Measurements from ENCODE around the gene KCNK6. TPM values are rescaled to one million over a fixed set of nuclear protein-coding genes. Genes with fewer than 3 reads are reported as not detected.
A peak's percentile ranks its signal among the peaks of the same experiment; 100 is the strongest.

KCNK6 gene
- total RNA-seq (10 to 100 TPM in 2 of 5 donors, 1 to 10 TPM in 2, under 1 TPM in 1; under 0.01 to 32.2 (median 5.4) TPM), polyA plus RNA-seq (1 to 10 TPM; 3.2 to 10.0 (median 9.5) TPM)
- long read RNA-seq, donor 1 = 0 reads
- long read RNA-seq, donor 2, full-length matches to known transcripts = 2 of 2 reads
- long read RNA-seq, donor 2, partial matches to known transcripts = 0 of 2 reads
- long read RNA-seq, donor 2, other reads (novel, unspliced or antisense) = 0 of 2 reads
- long read RNA-seq, donor 3 = 0 reads
- long read RNA-seq, donor 4 = 0 reads
- long read RNA-seq, donor 5, full-length matches to known transcripts = 1 of 1 reads
- long read RNA-seq, donor 5, partial matches to known transcripts = 0 of 1 reads
- long read RNA-seq, donor 5, other reads (novel, unspliced or antisense) = 0 of 1 reads
- long read RNA-seq, donor 6, full-length matches to known transcripts = 4 of 4 reads
- long read RNA-seq, donor 6, partial matches to known transcripts = 0 of 4 reads
- long read RNA-seq, donor 6, other reads (novel, unspliced or antisense) = 0 of 4 reads
- long read RNA-seq, donor 7, full-length matches to known transcripts = 3 of 3 reads
- long read RNA-seq, donor 7, partial matches to known transcripts = 0 of 3 reads
- long read RNA-seq, donor 7, other reads (novel, unspliced or antisense) = 0 of 3 reads
- long read RNA-seq, donor 8, full-length matches to known transcripts = 2 of 2 reads
- long read RNA-seq, donor 8, partial matches to known transcripts = 0 of 2 reads
- long read RNA-seq, donor 8, other reads (novel, unspliced or antisense) = 0 of 2 reads
- long read RNA-seq, donor 9, full-length matches to known transcripts = 3 of 3 reads
- long read RNA-seq, donor 9, partial matches to known transcripts = 0 of 3 reads
- long read RNA-seq, donor 9, other reads (novel, unspliced or antisense) = 0 of 3 reads
- long read RNA-seq, donor 10, full-length matches to known transcripts = 1 of 1 reads
- long read RNA-seq, donor 10, partial matches to known transcripts = 0 of 1 reads
- long read RNA-seq, donor 10, other reads (novel, unspliced or antisense) = 0 of 1 reads

DNA sequence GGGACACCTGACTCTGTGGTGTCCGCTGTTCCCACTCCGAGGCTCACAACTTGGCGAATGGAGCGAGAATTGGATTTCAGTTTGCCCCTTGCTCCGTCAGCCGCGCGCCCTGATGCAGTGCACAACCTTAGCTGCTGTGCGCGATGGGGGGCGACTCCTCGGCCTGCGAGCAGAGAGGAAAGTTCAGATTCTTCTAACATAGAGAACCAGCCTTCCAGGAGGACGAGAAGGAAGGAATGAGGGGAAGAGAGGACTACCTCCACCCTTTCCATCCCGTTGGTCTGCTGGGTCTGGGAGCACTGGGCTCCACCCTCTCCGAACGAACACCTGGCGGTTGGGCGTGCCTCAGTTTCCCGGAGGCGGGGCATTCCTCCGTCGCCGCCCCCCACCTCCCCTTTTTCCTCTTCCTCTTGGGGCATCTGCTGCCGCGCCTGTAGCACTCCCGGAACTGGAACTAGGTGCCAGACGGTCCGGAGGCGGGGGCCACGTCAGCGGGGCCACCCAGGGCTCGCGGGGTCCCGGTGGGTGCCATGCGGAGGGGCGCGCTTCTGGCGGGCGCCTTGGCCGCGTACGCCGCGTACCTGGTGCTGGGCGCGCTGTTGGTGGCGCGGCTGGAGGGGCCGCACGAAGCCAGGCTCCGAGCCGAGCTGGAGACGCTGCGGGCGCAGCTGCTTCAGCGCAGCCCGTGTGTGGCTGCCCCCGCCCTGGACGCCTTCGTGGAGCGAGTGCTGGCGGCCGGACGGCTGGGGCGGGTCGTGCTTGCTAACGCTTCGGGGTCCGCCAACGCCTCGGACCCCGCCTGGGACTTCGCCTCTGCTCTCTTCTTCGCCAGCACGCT is at the start of gene KCNK6:
KCNK6 (plus strand) TSS at position 425 of the 838 bp plus-strand sequence; CDS start at position 531, 106 bp downstream.
- peak in 1 of 4 donors; percentile 30 for TF ChIP-seq POLR2A (IDR thresholded peaks at IDR 0.05)
- TF ChIP-seq POLR2AphosphoS5 (IDR thresholded peaks at IDR 0.05) = peak in 2 of 3 donors; percentile 70 to 79
- TF ChIP-seq, protein P1, sequence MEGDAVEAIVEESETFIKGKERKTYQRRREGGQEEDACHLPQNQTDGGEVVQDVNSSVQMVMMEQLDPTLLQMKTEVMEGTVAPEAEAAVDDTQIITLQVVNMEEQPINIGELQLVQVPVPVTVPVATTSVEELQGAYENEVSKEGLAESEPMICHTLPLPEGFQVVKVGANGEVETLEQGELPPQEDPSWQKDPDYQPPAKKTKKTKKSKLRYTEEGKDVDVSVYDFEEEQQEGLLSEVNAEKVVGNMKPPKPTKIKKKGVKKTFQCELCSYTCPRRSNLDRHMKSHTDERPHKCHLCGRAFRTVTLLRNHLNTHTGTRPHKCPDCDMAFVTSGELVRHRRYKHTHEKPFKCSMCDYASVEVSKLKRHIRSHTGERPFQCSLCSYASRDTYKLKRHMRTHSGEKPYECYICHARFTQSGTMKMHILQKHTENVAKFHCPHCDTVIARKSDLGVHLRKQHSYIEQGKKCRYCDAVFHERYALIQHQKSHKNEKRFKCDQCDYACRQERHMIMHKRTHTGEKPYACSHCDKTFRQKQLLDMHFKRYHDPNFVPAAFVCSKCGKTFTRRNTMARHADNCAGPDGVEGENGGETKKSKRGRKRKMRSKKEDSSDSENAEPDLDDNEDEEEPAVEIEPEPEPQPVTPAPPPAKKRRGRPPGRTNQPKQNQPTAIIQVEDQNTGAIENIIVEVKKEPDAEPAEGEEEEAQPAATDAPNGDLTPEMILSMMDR (IDR thresholded peaks at IDR 0.05) = no peak
- no peaks in the 10 kb centered on the region for H3K27me3 ChIP-seq
- no peaks in the 10 kb centered on the region for H3K9me3 ChIP-seq
- peak within 1 kb of the TSS; percentile 77 to 89 (median 86) for H3K27ac ChIP-seq
- peaks cover 0 to 9% (median 7%) of the 10 kb centered on the region in 4 donors for H3K36me3 ChIP-seq
- peaks cover 27 to 74% (median 59%) of the 10 kb centered on the region in 4 donors for H3K4me1 ChIP-seq
- peak; percentile 70 to 82 for DNase-seq
- intact Hi-C loops (cut with DNase I; ENCODE audit: low total_unique reads) = no loop called here
- WGBS, 5 donors = 1 to 3% (median 3%) methylated on average over 48 to 76 of the region's 76 CpGs
- peak within 1 kb of the TSS; percentile 57 to 79 (median 65) for H3K4me3 ChIP-seq

DNA sequence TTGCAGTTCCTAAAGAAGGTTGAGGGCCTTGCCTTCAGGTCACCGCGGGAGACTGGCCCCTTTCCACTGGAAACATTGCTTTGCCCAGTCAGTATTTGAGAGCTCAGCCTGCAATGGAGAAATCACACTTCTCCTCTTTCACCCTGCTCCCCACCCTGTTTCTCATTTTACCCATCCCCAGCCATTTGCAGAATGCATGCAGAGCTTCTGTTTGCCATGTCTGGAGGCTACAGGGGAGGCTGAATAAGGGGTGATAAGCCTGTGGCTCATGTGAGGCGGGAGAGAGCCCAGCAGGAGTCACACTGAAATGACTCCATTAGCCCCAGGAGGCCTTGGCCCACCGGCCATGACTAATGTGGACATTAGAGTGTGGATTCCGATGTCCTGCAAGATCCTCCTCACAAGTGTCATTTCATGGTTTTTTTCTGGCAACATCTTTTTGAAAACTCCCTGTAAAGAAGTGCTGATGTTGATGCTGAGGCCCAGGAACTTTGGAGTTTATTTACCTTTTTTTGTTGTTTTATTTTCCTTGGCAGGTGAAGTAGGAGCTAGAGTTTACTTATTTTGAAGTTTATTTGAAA is 49.0 kb upstream of the KCNK6 start:
- intact Hi-C loops (cut with DNase I; ENCODE audit: low total_unique reads) = no loop called here
- H3K27me3 ChIP-seq = no peaks in the 10 kb centered on the region
- H3K27ac ChIP-seq = peak overlapping the region; percentile 5 to 32 (median 14)
- no peak overlapping the region for H3K4me3 ChIP-seq
- WGBS, 5 donors = 34 to 53% (median 48%) methylated on average over 5 of the region's 5 CpGs
- no peaks in the 10 kb centered on the region for H3K9me3 ChIP-seq
- peaks cover 50 to 84% (median 64%) of the 10 kb centered on the region in 4 donors for H3K4me1 ChIP-seq
- H3K36me3 ChIP-seq = no peaks in the 10 kb centered on the region
- TF ChIP-seq POLR2A (IDR thresholded peaks at IDR 0.05) = no peak
- TF ChIP-seq EP300 (IDR thresholded peaks at IDR 0.05) = no peak
- TF ChIP-seq, protein P1 (IDR thresholded peaks at IDR 0.05) = no peak
- no peak for TF ChIP-seq POLR2AphosphoS5 (IDR thresholded peaks at IDR 0.05)
- DNase-seq = no peak

DNA sequence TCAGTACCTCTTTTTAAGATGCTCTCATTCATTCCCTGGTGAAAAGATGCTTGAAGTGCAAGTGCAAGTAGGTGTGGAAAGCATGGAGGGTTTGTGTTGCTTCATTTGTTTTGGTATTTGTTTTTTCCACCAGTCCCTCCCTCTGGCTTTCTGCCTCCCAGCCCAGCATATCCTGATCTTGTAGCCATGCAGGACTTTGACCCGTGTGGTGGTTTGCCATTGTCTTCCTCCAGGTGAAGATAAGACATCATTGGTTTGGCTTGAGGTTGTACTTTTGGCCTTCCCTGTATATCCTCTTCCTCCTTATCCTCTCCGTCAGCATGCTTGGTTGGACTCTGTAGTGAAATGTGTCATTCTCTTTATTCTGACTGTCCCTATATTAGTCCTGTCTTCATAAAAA is 46.1 kb upstream of the KCNK6 start:
- no peaks in the 10 kb centered on the region for H3K9me3 ChIP-seq
- H3K4me1 ChIP-seq = peaks cover 50 to 77% (median 69%) of the 10 kb centered on the region in 4 donors
- H3K36me3 ChIP-seq = no peaks in the 10 kb centered on the region
- WGBS, 5 donors = 27 to 54% (median 36%) methylated on average over 2 of the region's 2 CpGs
- intact Hi-C loops (cut with DNase I; ENCODE audit: low total_unique reads) = no loop called here
- peak; percentile 56 to 72 for DNase-seq
- no peaks in the 10 kb centered on the region for H3K27me3 ChIP-seq
- TF ChIP-seq POLR2AphosphoS5 (IDR thresholded peaks at IDR 0.05) (peak in 2 of 3 donors; percentile 72 to 76), POLR2A (IDR thresholded peaks at IDR 0.05) (no peak), EP300 (IDR thresholded peaks at IDR 0.05) (no peak)
- TF ChIP-seq, protein P1 (IDR thresholded peaks at IDR 0.05) = no peak
- H3K27ac ChIP-seq = peak overlapping the region; percentile 7 to 59 (median 22)
- no peak overlapping the region for H3K4me3 ChIP-seq

Data from stomach (tissue), 19 donors.